Inflammatory macrophage treated with lipopolysaccharide for 1 hour (primary cell): Measurements from ENCODE around the gene SASH1.
"Not testable (repeated sequence)": the region's sequence is repeated elsewhere in the genome, so short reads cannot be mapped to it uniquely, and the experiment has no call there.

Source experiments
- DNase-seq, 2 donors: peaks; one replicate each; pipeline ENCODE4 v3.0.0-alpha.2; 2020 to 2022

Gene SASH1

DNA sequence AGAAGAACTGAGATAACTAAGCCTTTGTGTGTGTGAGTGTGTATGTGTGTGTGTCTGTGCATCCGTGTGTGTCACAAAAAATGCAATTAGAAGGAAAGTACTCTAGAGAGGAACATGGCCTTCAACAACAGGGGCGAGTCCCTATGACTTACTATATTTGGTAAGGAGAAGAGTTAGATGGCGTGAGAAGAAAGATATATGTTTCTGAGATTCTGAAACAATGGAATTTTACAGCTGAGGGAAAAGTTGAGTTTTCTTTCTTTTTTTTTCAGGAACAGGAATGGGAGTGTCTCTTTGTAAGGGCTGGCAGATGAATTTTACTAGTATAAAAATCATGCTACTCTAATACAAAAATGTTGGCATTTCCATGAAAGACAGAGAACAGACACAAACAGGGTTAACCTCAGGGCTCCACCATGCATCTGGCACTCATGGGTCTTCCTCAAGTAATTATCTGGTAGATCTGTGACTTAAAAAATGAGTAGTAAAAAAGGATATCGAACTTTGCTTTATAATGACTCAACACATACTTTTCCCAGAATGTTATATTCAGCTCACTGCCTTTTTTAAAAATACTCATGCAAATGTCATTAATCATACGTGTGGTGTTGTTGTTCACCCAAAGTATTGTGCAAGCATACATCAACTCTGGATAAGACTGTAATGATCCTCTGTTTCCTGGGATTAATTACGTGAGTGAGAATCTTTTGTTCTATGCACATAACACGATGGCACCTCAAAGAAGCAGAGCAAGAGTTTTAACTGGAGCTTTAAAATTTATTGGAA, 12.8 kb upstream of the SASH1 start:
- peak in 1 of 2 donors; percentile 53 for DNase-seq

GRCh38 chr6:148332088-148332487, 10.6 kb upstream of the SASH1 start:
- DNase-seq = peak in 1 of 2 donors; percentile 34

DNA sequence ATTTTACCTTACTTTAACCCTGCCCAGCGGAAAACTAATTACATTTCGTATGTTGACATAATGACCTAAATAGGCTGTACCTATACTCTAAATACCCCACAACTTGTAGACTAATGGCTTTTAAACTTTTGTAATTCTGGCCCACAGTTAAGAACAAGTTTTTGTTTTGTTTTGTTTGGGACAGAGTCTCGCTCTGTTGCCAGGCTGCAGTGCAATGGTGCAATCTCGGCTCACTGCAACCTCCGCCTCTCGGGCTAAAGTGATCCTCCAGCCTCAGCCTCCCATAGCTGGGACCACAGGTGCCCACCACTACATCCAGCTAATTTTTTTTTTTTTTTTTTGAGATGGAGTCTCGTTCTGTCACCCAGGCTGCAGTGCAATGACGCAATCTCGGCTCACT, 5.7 kb upstream of the SASH1 start:
- DNase-seq = no peak

DNA sequence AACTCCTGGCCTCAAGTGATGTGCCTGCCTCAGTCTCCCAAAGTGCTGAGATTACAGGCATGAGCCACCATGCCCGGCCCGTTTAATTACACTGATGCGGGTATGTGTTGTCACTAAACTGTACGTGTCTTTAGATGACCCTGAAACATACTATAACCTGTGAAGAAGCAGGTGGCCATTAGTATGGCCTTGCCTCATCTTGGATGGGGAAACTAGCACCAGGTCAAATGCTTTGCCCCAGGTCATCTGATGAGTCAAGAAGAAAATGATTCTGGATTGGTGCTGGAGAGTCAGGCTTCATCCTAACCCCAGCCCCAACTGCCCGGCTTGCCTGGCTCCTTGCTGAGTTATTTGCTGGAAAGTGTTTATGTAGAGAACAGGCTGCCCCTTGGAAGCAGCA, 2.9 kb upstream of the SASH1 start:
- no peak for DNase-seq

- DNase-seq = no peak
These were observed 1.9 kb upstream of the SASH1 start for GRCh38 chr6:148340586-148341297.

GRCh38 chr6:148342100-148342349, 613 bp upstream of the SASH1 start:
- DNase-seq = no peak

DNA sequence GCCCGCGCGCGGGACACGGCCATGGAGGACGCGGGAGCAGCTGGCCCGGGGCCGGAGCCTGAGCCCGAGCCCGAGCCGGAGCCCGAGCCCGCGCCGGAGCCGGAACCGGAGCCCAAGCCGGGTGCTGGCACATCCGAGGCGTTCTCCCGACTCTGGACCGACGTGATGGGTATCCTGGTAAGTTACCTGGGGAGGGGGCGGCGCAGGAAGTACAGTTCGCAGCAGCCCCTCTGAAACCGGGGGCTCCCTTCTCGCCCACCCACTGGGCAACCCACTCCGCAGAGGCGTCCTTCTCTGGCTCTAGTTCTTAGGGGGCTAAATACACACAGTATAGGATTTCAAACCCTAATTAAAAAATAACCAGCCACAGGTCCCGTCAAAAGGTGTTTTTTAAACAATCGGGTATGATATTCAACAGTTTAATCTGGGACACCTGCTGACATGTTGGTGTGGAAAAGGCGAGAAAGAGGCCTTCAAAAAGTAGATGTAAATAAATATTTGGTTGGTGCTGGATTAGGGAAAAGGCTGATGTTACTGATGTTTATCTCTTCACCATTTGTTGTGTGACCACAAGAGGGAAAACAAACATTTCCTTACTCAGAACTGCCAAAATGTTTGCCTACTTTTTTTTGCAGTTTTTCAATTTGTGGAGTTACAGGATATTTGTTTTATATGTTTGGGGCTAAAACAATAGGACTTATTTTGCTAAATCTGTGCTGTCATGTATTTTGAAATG, 577 bp downstream of the SASH1 start:
- no peak for DNase-seq

GRCh38 chr6:148345176-148345575, 2.5 kb downstream of the SASH1 start:
- DNase-seq = no peak

GRCh38 chr6:148345578-148345977, 2.9 kb downstream of the SASH1 start:
- no peak for DNase-seq

DNA sequence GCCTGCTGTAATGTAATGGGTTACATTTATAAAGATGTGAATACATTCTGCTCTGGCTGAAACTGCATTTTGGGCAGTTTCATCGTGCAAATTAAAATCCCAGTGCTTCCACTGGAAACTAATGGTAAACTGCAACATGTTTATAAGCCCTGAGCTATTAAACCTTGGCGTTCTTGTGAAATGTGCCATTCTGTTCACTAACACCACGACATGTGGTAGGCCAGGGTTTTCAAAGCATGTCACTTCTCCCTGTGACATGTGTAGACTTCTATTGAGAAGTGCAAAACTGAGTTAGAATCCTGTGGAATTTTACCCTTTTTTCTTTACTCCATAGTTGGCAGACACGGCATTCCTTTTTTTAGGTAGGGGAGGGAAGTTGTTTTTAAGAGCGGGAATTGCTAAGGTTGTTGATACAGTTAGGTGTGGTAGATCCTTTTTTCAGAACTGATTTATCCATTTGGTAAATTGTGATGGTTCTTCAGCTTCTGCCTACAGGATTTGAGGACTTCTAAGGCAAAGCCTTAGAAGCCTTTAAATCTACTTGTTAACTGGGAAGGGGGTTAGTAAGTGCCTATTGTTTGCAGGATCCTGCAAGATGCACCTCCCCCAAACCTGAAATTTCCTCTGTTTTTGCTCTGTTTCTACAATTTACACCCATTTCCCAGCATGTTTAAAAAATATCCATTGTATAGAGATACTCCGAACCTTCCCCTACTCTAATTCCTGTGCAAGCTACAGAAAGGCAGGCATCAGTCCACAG, 4.2 kb downstream of the SASH1 start:
- no peak for DNase-seq

GRCh38 chr6:148347441-148348054, 4.9 kb downstream of the SASH1 start:
- no peak for DNase-seq

DNA sequence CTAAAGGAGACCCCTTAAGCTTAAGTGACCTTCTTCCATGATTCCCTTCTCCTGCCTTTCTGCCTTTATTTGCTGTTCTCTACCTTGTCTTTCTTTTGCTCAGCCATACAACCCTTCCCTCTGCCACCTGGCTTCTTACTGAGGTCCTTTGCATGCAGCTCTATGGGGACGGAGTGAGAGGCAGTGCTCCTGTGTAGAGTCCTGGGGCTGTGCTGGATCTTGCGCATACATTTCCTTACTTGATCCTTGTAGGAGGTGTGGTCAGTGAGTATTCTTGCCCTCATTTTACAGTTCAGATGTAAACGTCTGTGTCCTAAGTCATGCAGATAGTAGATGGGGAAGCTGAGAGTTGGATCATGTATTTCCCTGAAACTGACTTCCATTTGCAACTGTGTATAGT, 5.7 kb downstream of the SASH1 start:
- DNase-seq = no peak

DNA sequence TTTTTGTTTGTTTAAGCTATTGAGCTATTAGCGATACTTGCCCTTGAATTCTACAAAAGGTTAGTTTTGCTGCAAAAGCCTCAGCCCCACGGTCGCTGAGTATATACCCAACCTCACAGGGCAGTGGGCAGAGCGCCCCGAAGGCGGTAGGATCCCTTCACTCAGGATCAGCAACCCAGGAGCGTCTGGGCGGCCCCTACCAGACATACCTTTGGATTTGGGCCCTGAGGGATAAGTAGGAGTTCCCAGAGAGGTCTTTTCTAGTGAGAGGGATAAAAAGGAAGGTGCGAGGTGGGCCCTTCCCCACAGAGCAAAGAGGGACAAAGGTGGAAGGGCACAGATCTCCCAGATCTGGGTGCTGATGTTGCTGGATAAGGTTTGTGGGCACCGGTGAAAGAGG, 6.1 kb downstream of the SASH1 start:
- no peak for DNase-seq

DNA sequence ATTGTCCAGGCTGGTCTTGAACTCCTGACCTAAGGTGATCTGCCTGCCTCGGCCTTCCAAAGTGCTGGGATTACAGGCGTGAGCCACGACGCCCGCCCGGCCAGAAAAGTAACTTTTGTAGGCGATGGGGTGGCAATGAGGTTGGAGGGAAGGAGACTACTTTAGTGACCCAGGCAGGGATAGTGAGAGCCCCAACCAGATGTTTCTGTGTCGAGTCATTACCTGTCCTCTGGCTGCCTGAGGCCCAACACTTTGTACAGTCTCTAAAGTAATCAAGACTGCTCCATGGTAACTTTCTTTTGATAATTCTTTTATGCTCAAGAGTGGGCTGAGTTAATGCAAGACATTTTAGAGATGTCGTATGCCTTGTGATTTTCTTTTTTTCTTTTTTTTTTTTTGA, 6.8 kb downstream of the SASH1 start:
- no peak for DNase-seq

DNA sequence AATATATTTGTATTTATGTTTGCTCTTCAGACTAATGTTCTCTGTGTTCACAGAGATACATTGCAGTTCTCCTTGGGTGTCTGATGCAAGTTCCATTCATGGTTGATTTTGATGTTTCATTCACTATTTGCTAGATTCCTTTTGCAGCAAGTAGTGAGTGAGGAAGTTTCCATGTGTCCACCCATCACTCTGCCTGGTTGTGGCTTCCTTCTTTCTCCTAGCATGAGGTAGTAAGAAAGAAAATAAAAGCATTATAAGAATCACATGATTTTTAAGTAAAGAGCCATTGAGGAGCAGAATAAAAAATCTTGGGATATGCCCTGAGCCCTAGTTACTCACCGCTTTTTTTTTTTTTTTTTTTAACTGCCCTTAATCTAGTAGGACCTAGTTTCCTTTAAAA, 8.7 kb downstream of the SASH1 start:
- DNase-seq = peak in 1 of 2 donors; percentile 44

DNA sequence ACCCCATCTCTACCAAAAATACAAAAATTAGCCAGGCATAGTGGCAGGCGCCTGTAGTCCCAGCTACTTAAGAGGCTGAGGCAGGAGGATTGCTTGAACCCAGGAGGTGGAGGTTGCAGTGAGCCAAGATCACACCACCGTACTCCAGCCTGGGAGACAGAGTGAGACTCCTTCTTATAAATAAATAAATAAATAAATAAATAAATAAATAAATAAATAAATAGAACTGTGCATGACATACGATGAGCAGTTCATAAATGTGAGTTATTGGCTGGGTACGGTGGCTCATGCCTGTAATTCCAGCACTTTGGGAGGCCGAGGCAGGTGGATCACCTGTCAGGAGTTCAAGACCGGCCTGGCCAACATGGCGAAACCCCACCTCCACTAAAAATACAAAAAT, 9.8 kb downstream of the SASH1 start:
- DNase-seq = not testable (repeated sequence)

GRCh38 chr6:148358196-148358785, 15.7 kb downstream of the SASH1 start:
- DNase-seq = peak in 1 of 2 donors; percentile 38

DNA sequence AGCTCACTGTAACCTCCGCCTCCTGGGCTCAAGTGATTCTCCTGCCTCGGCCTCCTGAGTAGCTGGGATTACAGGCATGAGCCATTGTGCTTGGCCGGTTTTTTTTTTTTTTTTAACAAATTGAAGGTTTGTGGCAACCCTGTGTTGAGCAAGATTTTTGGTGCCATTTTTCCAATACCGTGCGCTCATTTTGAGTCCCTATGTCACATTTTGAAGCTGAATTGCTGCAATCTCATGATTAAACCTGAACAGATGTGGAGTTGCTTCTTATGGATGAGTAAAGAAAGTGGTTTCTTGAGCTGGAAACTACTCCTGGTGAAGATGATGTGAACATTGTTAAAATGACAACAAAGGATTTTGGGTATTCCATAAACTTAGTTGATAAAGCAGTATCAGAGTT, 16.6 kb downstream of the SASH1 start:
- no peak for DNase-seq

GRCh38 chr6:148364056-148364824, 21.6 kb downstream of the SASH1 start:
- peak; percentile 89 to 97 for DNase-seq

DNA sequence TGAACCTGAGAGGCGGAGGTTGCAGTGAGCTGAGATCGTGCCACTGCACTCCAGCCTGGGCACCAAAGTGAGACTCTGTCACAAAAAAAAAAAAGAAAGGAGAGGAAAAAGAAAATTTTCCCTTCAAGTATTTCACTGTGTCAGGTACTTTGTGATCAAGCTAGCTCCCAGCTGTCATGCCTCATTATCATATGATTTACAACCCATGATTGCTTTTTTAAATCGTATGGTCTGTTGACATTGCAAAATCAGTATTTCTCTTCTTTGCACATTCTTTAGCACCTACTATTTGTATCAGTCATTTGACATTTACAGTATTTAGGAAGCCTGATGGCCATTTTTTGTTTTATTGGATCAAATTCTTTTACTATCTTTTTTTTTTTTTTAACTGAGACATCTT, 22.4 kb downstream of the SASH1 start:
- DNase-seq = peak in 1 of 2 donors; percentile 64

DNA sequence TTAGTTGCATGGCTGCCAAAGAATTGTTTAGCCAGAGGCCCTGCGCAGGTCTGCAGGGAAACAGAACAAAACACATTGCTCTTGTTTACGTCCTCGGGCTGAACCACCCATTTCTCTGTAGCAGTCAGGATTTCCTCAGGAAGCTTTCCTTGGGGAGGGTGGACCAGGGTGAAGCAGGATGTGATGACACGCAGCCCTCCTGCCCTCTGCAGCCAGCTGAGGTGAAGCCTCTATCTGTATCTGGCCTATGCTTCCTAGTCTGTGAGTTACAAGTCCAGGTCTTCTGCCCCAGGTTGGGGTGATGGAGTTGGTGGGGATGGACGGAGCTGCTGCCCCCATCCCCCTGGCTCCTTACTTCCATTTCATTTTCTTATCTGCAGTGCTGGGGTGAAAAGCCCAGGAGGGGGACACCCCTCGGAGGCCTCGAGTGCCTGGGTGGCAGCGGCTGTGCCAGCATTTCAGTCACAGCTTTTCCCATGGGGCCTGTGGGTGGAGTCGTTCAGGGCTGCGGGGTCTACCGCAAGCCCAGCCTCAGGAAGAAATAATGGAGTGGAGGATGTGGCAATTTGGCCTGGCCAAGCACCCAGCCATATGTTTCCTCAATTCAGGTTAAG, 24.9 kb downstream of the SASH1 start:
- no peak for DNase-seq
